Posterior cingulate gyrus (tissue), 11 donors: Measurements from ENCODE around the gene KRT7.

Source experiments
- DNase-seq, 10 donors: peaks; one replicate each; pipeline versions ENCODE4 v3.0.0 to v3.0.0-alpha.2; 2020 to 2021; ENCODE audit warnings: mixed read lengths in 3 of 10
- intact Hi-C: fragments of 100-400 bp; cut with DNase I; formaldehyde crosslinking; loops from one replicate; pipeline ENCODE4 v1.15.1; 2023

KRT7 gene

DNA sequence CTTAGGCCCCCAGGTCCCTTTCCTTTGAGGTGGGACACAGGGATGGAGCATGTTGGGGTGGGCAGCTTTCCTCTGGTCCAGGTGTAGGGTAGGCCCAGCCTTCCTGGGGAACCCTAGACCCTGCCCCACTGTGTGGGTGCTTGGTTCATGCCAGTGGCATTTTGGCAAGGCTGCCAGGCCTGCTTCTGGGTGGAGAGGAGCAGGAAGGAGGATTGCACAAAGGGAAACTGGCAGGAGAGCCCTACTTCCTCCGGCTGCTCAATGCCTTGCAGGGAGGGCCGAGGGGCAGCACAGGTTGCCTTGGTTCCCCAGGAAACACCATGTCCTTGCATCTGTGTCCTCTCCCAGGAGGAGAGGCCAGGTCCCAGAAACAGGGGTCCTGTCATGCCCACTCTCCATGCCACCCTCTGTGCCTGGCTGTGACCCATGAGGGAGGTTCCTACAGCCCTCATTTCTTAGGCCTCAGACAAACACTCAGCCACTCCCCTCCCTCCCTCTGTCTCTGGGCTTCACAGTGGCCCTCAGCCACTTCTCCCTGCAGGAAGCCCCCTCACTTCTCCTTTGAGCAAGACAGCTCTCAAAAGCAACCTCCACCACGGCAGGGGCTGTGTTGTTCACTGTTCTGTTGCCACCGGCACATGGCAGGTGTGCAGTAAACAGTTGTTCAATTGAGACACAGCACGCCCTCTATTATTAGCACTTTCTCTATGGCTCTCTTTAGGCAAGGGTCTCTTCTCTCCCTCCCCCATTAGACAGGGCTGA is 34.4 kb upstream of the KRT7 start:
- peak in 3 of 10 donors; percentile 21 to 63 (median 24) for DNase-seq
- intact Hi-C loops, result no loop called here

DNA sequence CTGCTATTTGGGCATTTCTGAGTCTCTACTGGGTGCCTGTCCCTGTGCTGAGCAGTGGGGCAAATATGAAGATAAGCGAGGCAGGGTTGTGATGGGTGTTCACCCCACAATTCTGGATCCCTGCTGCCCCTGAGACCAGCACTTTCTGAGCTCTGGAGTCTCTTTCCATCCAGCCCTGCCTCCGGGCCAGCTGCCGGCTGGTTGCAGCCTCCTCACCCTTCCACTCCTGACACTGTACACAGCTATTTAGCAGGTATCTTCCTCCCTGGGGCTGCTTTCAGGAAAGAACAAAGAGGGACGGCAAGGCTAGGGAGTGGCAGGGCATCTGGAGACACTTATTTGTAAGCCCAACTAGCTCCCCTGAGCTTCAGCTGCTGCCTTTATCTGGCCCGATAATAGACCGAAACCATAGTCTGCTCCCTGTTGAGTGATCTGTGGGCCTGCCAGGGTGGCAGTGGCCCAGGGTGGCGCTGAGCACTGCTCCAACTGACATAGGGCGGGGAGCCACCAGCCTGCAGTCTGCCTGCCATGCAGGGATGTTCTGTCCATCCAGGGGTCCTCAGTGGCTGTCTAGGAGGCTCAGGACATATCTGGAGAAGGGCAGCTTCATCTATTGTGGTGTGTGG is 33.6 kb upstream of the KRT7 start:
- intact Hi-C loops, result no loop called here
- peak in 4 of 10 donors; percentile 24 to 83 (median 62) for DNase-seq

DNA sequence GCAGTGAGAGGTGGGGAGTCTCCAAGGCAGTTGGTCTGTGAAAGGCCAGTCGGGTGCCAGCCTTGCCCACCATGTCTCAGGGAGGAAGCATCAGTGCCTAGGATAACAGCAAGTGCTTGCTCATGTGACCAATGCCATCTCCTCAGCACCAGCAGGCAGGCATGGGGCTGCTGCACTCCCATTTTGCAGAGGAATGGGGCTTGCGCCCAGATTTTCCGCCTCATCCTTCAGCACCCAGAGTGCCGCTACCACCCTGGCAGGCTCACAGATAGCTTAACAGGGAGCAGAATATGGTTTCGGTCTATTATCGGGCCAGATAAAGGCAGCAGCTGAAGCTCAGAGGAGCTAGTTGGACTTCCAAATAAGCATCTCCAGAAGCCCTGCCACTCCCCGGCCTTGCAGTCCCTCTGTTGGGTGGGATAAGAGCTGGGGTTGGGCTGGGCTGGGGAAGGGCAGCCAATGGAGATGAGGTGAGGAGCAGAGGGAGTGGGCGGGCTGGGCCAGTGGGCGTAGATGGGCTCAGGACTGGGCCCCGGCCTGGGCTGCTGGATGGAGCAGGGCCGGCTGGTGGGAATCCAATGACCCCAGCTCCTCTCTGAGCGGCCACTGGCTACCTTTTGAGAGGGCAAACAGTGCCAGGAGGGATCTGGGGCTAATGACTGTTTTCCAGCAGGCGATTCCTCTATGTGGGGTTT is 32.8 kb upstream of the KRT7 start:
- DNase-seq, result peak in 4 of 10 donors; percentile 29 to 83 (median 69)
- intact Hi-C loops, result no loop called here

DNA sequence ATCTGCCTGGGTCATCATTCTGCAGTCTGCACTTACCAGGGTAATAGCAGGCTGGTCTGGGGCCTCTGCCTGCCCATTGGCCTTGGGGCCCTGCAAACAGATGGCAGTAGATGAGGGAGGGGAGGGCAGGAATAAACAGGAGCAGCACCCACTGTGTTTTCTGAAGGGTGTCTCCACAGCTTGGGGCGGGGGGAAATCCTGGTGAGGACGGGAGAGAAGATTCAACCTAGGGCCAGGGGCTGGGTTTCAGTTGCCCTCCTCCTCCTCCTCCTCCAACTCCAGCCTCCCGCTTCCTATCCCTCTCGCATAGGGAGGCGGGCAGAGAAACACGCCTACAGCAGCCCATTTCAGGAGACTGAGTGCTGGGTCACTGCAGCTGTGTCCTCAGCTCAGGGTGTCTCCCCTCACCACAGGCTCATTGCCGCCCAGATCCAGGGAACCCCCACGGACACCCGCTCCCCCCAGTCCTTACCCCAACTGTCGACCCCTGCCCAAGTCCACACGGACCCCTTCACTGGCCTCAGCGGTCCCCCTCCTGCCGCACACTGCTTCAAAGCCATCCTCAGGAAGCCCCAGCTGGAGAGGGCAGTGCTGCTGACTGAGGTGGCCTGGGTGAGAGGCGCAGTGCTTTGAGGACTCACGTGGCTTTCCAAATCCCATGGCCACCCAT is 32.1 kb upstream of the KRT7 start:
- DNase-seq, result peak in 4 of 10 donors; percentile 26 to 80 (median 69)
- intact Hi-C loops, result no loop called here

DNA sequence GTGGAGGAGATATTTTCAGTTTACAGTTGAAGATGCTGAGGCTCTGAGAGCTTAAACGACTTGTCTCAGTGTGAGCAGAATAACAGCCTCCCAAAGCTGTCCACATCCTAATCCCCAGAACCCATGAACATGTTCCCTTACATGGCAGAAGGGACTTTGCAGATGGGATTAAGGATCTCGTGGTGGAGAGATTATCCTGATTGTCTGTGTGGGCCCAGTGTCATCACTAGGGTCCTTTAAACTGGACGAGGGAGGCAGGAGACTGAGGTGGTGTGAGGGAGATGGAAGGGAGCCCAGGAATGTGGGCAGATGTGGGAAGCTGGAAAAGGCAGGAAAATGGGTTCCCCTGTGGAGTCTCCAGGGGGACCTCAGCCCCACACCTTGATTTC is 31.6 kb upstream of the KRT7 start:
- intact Hi-C loops, result no loop called here
- DNase-seq, result peak in 2 of 10 donors; percentile 12 to 16

DNA sequence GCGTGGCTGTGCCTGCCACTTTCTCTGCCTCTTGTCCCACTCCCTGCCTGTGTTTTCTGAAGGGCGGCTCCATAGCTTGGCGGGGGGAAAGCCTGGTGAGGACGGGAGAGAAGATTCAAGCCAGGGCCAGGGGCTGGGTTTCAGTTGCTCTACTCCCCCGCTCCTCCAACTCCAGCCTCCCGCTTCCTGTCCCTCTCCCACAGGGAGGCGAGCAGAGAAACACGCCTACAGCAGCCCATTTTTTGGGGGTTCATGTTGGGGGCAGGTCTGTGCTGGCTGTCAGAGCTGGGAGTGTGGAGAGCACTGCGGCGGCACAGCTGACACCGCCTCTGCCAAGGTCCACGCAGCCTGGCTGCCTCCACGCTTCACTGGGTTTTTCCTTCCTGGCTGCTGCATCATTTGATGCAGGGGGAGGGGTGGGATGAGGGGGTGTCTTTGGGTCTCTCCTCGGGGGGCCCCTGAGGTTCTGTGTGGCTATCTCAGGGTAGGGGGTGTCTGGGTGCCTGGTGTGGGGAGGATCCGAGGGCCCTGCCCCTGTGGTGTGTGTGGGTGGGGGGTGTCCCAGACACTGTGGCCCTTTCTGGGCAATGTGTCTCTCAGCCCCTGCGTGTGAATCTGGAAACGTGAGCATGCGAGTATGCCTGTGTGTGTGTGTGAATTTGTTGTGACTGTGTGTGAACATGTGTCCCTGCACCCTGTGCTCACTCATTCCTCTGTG is 30.5 kb upstream of the KRT7 start:
- intact Hi-C loops, result no loop called here
- peak in 5 of 10 donors; percentile 42 to 88 (median 79) for DNase-seq

DNA sequence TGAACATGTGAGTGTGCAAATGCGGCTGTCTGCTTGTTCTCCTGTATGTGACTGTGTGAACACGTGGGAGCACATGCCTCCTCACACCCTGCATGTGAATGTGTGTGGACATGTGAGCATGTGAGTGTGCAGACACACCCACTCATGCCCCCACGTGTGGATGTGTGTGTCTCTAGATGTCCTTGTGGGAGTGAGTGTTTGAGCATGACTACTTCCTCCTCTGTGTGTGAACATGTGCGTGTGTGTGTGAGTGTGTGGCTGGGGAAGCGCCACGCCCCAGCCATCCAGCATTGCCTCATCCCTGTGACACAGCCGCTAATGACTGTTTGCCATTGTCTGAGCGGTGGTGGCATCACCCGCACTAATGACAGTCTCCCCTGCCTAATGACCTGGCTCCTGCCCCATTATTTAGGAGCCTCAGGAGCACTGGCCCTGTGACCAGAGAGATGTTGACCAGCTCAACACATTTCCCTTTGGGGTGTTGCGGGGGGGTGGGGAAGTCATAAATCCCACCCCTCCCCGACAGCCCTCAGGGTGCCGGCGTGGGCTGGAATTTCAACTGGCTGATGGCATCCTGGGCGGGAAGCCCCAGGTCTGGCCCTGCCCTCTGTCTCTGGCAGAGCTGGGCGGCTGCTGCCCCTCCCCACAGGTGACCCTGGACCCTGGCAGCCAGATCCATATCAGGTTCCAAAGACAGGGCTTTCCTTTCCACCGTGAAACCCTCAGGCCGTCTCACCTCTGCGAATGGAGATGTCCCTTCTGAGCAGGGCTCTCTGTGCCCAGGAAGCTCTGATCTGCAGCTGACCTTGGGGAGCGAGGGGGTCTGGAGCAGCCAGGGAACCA is 29.7 kb upstream of the KRT7 start:
- peak in 8 of 10 donors; percentile 28 to 92 (median 55) for DNase-seq
- intact Hi-C loops, result no loop called here

DNA sequence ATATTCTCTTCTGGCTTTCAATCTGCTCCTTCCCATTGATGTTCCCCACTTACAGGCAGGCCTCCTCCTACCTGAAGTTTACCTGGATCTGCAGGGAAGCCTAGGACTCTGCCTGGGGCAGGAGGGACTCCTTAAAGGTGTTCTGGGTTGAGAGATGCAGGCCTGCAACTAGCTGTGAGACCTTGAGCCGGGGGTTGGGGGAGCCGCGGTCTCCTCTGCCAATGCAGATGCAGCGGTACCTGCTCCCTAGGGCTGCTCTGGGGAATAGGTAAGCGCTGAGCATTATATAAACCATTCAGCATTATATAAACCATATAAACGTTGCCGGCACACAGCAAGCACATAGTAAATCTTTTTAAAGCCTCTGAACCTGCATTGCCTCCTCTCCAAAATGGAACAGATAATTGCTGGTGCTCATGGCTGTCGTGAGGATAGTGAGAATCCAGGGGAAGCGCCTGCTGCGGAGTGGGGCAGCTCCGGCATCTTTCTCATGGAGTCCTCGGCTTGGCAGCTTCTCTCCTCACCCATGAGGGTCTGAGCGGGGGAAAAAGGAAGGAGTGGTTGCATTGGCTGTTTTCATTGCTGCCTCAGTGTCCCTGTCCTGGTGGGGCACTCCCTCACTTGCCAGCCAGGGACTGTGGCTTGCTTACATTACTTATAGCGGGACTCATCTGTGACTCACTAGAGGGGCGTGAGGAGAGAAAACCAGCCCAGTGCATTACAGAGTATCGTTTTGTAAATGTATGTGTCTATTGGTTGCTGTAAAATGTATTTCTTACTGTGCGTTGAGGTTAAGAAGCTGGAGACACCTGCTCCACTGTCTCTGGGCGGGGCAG is 28.7 kb upstream of the KRT7 start:
- intact Hi-C loops, result no loop called here
- DNase-seq, result peak in 6 of 10 donors; percentile 3 to 77 (median 36)

DNA sequence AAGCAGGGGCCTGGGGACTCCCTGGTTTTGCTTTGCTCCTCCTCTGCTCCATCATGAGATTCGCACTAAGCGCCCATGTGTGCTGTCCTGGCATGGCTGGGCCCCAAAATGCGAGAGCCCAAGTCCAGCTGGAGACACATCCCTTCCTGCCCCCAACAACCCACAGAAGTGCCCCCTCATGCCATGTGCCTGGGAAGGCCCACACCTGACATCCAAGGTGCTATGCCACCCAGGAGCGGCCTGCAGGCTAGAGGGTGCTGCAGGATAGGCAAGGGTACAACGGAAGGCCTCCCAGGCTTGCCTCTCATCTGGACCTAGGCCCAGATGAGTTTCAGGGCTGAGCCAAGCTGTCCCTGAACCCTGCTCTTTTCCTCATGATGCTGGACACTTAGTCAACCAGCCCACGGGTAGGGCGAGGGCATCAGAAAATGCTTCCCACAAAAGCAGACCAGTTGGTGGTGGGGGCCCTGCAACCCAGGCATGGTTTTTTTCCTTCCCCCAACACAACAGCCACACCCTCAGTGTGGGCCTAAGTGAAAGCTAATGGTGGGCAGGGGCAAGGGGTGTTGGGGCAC is 28.0 kb upstream of the KRT7 start:
- DNase-seq, result peak in 5 of 10 donors; percentile 0 to 59 (median 12)
- intact Hi-C loops, result no loop called here

DNA sequence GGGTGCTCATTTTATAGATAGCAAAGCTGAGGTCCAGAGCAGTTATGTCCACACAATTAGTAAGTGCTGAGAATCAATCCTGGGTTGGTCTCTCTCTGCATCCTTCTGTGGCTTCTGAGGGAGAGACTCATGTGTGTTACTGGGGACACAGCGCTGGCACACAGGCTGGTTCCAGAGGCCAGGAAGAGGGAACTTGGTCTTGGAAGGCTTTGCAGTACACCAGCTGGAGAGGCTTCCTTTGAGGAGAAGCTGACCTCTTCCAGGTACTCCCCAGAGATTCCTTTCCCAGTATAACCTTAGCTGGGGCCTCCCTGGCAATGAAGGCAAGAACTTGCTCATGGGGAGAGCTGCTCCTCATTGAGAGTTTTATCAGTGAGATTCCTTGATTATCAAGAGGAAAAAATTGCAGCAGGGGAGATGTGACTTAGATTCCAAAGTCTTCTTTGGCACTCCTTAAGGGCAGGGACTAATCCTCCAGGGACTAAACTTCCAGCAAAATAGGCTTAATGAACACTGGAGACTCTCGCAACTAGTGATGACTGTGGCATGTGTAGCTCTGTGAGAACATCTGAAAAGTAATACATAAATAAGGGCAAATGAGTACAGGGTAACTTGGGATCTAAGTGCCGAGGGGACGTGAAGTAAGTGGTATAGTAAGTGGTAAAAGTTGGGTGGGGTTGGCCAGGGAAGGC is 27.3 kb upstream of the KRT7 start:
- intact Hi-C loops, result no loop called here
- peak in 4 of 10 donors; percentile 2 to 44 (median 10) for DNase-seq

DNA sequence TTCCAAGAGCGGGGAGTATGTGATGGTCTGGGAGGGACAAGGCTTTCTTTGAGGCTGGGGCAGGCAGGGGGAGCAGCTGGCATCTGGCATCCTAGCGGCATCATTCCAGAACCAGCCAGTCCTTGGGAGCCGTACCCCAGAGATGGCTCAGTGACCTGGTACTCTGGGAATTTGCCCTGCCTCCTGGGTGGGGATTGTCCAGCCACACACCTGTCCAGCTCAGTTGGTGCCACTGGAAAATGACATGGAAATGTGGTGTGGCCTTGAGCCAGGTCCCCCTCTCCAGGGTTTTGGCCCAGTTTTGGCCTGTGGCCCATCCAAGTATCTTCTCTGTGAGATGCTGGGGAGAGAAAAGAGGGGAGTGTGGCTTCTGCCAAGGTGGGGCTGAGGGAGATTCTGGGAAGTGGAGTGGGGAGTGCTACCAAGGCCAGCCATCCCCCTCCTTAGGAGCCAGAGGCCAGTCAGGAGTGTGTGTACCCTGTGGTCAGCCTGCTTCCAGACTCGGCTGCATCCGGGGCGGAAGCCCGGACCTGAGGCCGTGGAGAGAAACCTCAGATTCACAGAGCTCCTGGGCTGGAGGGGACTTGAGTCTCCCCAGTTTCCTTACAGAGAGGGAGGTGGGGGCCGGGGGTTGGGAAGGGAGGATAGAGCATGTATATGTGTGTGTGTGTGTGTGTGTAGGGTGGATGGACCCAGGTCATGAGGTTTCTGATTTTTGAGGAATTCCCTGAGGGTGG is 26.6 kb upstream of the KRT7 start:
- intact Hi-C loops, result no loop called here
- DNase-seq, result peak in 6 of 10 donors; percentile 1 to 71 (median 24)

DNA sequence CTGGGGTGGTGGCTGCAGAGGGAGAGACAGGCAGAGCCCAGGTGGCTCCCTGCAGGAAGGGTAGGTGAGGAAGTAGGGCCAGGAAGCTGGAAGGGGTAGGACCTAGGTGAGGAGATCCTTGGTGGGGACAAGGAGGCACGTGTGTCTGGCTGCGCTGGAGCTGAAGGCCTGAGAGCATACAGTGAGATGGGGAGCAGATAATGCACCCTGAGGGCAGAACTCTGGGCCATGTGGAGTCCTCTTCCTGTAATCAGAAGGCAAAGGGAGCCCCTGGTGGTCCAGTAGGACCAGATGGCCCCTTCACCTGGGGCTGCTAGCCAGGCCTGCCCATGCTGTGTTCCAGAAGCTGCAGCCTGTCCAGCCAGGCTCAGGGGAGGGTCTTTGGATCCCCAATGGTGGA is 25.9 kb upstream of the KRT7 start:
- intact Hi-C loops, result no loop called here

DNA sequence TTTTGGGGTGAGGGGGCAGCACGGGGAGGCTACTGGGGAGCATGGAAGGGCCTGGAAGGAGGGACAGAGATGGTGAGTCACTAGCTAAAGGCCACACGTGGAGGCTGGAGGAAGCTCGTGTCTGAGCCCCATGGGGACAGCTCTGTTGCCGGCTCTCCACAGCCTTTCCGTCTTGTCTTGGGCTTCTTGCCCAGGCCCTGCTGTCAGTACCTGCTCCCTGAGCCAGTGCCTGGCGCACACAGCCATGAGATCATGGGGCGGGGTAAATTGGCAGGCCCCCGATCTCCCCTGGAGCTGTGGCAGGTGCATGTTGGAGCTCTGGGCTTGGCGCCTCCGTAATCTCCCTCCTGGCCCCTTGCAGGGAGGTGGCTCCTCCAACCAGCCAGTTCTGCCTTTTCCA is 25.1 kb upstream of the KRT7 start:
- intact Hi-C loops, result no loop called here
- peak in 6 of 10 donors; percentile 2 to 84 (median 19) for DNase-seq

More for the DNA sequence above, 25.9 kb upstream of the KRT7 start:
- DNase-seq, result peak in 6 of 10 donors; percentile 1 to 49 (median 12)

DNA sequence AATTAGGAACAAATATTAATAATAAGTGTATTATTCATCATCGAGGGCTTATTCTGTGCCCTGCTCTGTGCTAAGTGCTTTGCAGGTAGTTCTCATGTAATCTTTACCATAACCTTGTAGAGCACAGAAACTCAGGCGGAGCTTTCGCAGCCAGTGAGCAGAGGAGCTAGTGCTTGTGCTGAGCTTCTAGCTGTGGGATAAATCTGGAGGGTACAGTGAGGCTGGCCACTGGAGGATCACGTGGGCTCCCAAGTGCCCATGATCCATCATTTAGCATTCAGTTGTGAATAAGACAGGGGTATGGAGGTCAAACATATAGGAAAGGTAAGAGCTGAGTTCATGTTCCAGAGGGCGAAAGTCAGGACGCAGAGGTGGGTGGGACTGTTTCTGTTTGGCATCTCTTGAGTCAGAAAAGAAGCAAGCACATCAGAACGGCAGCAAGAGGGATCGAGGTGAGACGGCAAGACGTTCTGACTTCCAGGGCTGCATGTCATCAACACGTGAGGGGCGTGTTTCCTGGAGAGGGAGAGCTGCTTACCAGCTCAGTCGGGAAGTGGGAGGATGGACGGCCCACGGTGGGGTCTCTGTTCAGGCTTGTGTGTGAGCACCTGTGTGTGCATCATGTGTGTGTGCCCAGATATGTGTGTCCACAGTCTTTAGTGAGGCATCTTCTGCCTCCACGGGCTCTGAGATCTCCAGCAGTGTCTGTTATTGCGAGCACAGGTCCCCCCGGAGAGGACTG is 24.4 kb upstream of the KRT7 start:
- intact Hi-C loops, result no loop called here
- DNase-seq, result peak in 5 of 10 donors; percentile 6 to 76 (median 10)

DNA sequence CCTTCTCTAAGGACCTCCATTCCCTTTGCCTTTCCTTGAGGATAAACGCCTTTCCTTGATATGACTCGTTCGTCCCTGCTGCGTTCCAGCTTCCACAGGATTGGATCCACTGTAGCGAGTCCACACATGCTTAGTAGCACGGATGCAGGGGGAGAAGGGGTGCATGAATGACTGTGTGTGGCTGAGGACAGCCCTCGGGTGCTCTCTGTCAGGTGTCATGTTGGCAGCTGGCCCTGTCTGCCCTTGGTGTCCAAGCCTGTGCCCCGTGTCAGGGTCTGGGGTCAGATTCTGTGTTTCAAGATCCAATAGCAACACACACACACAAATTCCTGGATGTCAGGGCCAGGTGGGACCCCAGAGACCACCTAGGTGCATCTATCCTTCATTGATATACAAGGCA is 23.7 kb upstream of the KRT7 start:
- peak in 5 of 10 donors; percentile 2 to 55 (median 16) for DNase-seq
- intact Hi-C loops, result no loop called here
